SK-N-SH (cell line): ENCODE measurements around the gene FTO. TPM values are rescaled to one million over a fixed set of nuclear protein-coding genes. Genes with fewer than 3 reads are reported as not detected.

Experiments
- CTCF ChIA-PET: fragments of 300-600, 350-600 bp; formaldehyde crosslinking; extraction: SDS; loops from one replicate; lab custom pipeline; 2021; lab: Yijun Ruan, JAX
- POLR2A ChIA-PET: fragments of 350-600 bp; sonication (Branson Sonifier 250); formaldehyde crosslinking; extraction: SDS; loops from one replicate; lab custom pipeline; 2020; ENCODE audit warnings: antibody characterized with exemption, inconsistent platforms; lab: Yijun Ruan, JAX
- DNase-seq: peaks from one replicate; pipeline ENCODE4 v3.0.0; 2012
- H2AFZ ChIP-seq: fragments of 200-600 bp; sonication (generic); 2 replicates; pipeline ENCODE4 v1.8.1; 2016; ENCODE audit warnings: antibody characterized with exemption, mild to moderate bottlenecking, low read depth
- H3F3A ChIP-seq: fragments of 200-600 bp; sonication (generic); replicated peaks from 2 replicates; pipeline ENCODE3; 2016; ENCODE audit warnings: antibody characterized with exemption, mild to moderate bottlenecking; ENCODE audit not compliant: insufficient read depth
- H3K27ac ChIP-seq, 2 experiments: fragments of 200-500 bp in 1 of 2; fragments of 200-600 bp in 1 of 2; sonication (Bioruptor generic) in 1 of 2; sonication (generic), shearing (Covaris generic) in 1 of 2; 2 replicates each; pipeline versions ENCODE4 v1.5.1 to v1.6.1; 2014 to 2016; ENCODE audit warnings: low read depth in 2 of 2, inconsistent platforms in 1 of 2, low read length in 1 of 2, mild to moderate bottlenecking in 1 of 2, mixed read lengths in 1 of 2
- H3K27me3 ChIP-seq: fragments of 200-600 bp; sonication (generic), shearing (Covaris generic); 2 replicates; pipeline ENCODE4 v1.6.1; 2016; ENCODE audit warnings: mixed run types; ENCODE audit not compliant: insufficient read depth
- H3K36me3 ChIP-seq, 2 experiments: fragments of 200-500 bp in 1 of 2; fragments of 200-600 bp in 1 of 2; sonication (Bioruptor generic) in 1 of 2; sonication (generic) in 1 of 2; replicated peaks in 1 of 2; 2 replicates each; pipeline versions ENCODE3 to v1.5.1; 2014 to 2016; ENCODE audit warnings: low read length in 1 of 2, mild to moderate bottlenecking in 1 of 2; ENCODE audit not compliant: insufficient read depth in 2 of 2, control insufficient read depth in 1 of 2
- H3K4me1 ChIP-seq, 2 experiments: fragments of 200-500 bp in 1 of 2; fragments of 200-600 bp in 1 of 2; sonication (Bioruptor generic) in 1 of 2; sonication (generic), shearing (Covaris generic) in 1 of 2; 2 replicates each; pipeline versions ENCODE4 v1.5.1 to v1.6.1; 2014 to 2016; ENCODE audit warnings: low read depth in 1 of 2, low read length in 1 of 2, mixed run types in 1 of 2; ENCODE audit not compliant: insufficient read depth in 2 of 2, control insufficient read depth in 1 of 2
- H3K4me2 ChIP-seq: fragments of 200-600 bp; sonication (generic), shearing (Covaris generic); 2 replicates; pipeline ENCODE4 v1.6.1; 2017; ENCODE audit warnings: mixed run types
- H3K4me3 ChIP-seq, 2 experiments: fragments of 200-500 bp in 1 of 2; fragments of 200-600 bp in 1 of 2; sonication (Bioruptor generic) in 1 of 2; sonication (generic), shearing (Covaris generic) in 1 of 2; 2 replicates each; pipeline versions ENCODE4 v1.5.1 to v1.8.1; 2014 to 2016; ENCODE audit warnings: low read depth in 2 of 2, inconsistent platforms in 1 of 2, low read length in 1 of 2, mild to moderate bottlenecking in 1 of 2, mixed read lengths in 1 of 2, moderate library complexity in 1 of 2
- H3K79me2 ChIP-seq: fragments of 200-600 bp; sonication (generic); 2 replicates; pipeline ENCODE4 v1.8.1; 2017; ENCODE audit warnings: mild to moderate bottlenecking; ENCODE audit not compliant: insufficient read depth
- H3K9ac ChIP-seq: fragments of 200-600 bp; sonication (generic); 2 replicates; pipeline ENCODE4 v1.6.1; 2017; ENCODE audit warnings: mixed run types
- H3K9me2 ChIP-seq: fragments of 200-600 bp; sonication (generic); 2 replicates; pipeline ENCODE4 v1.6.1; 2017; ENCODE audit warnings: mixed run types
- H3K9me3 ChIP-seq: fragments of 200-600 bp; sonication (generic); 2 replicates; pipeline ENCODE4 v1.6.1; 2017; ENCODE audit warnings: mixed run types, mild to moderate bottlenecking, moderate library complexity
- H4K20me1 ChIP-seq: fragments of 200-600 bp; sonication (generic); 2 replicates; pipeline ENCODE4 v1.6.1; 2017; ENCODE audit warnings: mild to moderate bottlenecking, mixed run types; ENCODE audit not compliant: insufficient read depth
- CHD2 ChIP-seq: fragments of 150-350 bp; IDR thresholded peaks from 2 replicates; pipeline ENCODE4 v1.6.1; 2018; ENCODE audit warnings: low read length; ENCODE audit not compliant: partially characterized antibody
- ELF1 ChIP-seq: IDR thresholded peaks from 2 replicates; pipeline ENCODE4 v1.4.0; 2012
- EZH2phosphoT487 ChIP-seq: fragments of 200-600 bp; sonication (generic); IDR thresholded peaks from 2 replicates; pipeline ENCODE4 v1.6.1; 2017; ENCODE audit warnings: low read depth, mixed run types, mild to moderate bottlenecking, antibody characterized with exemption, moderate library complexity, borderline replicate concordance
- FOSL2 ChIP-seq: IDR thresholded peaks from 2 replicates; pipeline ENCODE4 v1.4.0; 2012; ENCODE audit warnings: low read depth, mild to moderate bottlenecking, moderate library complexity, borderline replicate concordance
- FOXM1 ChIP-seq: IDR thresholded peaks from 2 replicates; pipeline ENCODE4 v1.4.0; 2012; ENCODE audit warnings: low read depth, mild to moderate bottlenecking
- GABPA ChIP-seq: IDR thresholded peaks from 2 replicates; pipeline ENCODE4 v1.4.0; 2012; ENCODE audit warnings: low read depth, mild to moderate bottlenecking
- GATA2 ChIP-seq: sonication (generic); formaldehyde crosslinking; IDR thresholded peaks from 2 replicates; pipeline ENCODE4 v1.5.0; 2020; ENCODE audit warnings: mild to moderate bottlenecking, missing genetic modification reagents
- MEF2A ChIP-seq: IDR thresholded peaks from 2 replicates; pipeline ENCODE4 v1.4.0; 2012; ENCODE audit warnings: low read depth, borderline replicate concordance
- MXI1 ChIP-seq: IDR thresholded peaks from 2 replicates; pipeline ENCODE4 v1.6.1; 2012; ENCODE audit warnings: mild to moderate bottlenecking, low read depth, low read length, improper control_type of control experiment
- NRF1 ChIP-seq: IDR thresholded peaks from 2 replicates; pipeline ENCODE4 v1.6.1; 2012; ENCODE audit warnings: low read depth, mild to moderate bottlenecking, low read length
- POLR2AphosphoS5 ChIP-seq: IDR thresholded peaks from 2 replicates; pipeline ENCODE4 v1.6.1; 2012; ENCODE audit warnings: low read depth, low read length
- RFX5 ChIP-seq: IDR thresholded peaks from 2 replicates; pipeline ENCODE4 v1.6.1; 2012; ENCODE audit warnings: mild to moderate bottlenecking, improper control_type of control experiment, low read length
- SIN3A ChIP-seq: IDR thresholded peaks from 2 replicates; pipeline ENCODE4 v1.6.1; 2012; ENCODE audit warnings: low read depth, mild to moderate bottlenecking, low read length, moderate library complexity, borderline replicate concordance
- TCF12 ChIP-seq: IDR thresholded peaks from 2 replicates; pipeline ENCODE4 v1.4.0; 2012
- YY1 ChIP-seq: IDR thresholded peaks from 2 replicates; pipeline ENCODE4 v1.4.0; 2012; ENCODE audit warnings: low read depth, mild to moderate bottlenecking
- WGBS: methylation state at CpG from one replicate; pipeline ENCODE4 v1.1.6; 2017; ENCODE audit warnings: low lambda C conversion rate; 5-methylcytosine and 5-hydroxymethylcytosine counted together
- polyA plus RNA-seq, 3 experiments: library from polyadenylated mRNA; depleted of rRNA; stranded (reverse); fragments of >200 nt; gene quantifications; 2 replicates each; pipeline ENCODE4 v1.2.3, GENCODE V29; 2012
- TF ChIP-seq, protein P1 (sequence below): IDR thresholded peaks from 2 replicates; pipeline ENCODE4 v1.4.0; 2012; ENCODE audit warnings: low read depth, borderline replicate concordance
- TF ChIP-seq, protein P2 (sequence below): IDR thresholded peaks from 2 replicates; pipeline ENCODE4 v1.4.0; 2012; ENCODE audit warnings: low read depth, borderline replicate concordance
- TF ChIP-seq, protein P3 (sequence below): IDR thresholded peaks from 2 replicates; pipeline ENCODE4 v1.4.0; 2012; ENCODE audit warnings: low read depth
- TF ChIP-seq, protein P4 (sequence below): IDR thresholded peaks from 2 replicates; pipeline ENCODE4 v1.6.1; 2012; ENCODE audit warnings: mild to moderate bottlenecking, low read depth, low read length, moderate library complexity
- TF ChIP-seq, protein P5 (sequence below): fragments of 150-350 bp; IDR thresholded peaks from 2 replicates; pipeline ENCODE4 v1.6.1; 2016; ENCODE audit warnings: mild to moderate bottlenecking, low read depth, low read length

Gene FTO
- polyA plus RNA-seq, 1 of the 3 experiments (the other 2 are of a cell fraction) = 41.2 TPM

DNA sequence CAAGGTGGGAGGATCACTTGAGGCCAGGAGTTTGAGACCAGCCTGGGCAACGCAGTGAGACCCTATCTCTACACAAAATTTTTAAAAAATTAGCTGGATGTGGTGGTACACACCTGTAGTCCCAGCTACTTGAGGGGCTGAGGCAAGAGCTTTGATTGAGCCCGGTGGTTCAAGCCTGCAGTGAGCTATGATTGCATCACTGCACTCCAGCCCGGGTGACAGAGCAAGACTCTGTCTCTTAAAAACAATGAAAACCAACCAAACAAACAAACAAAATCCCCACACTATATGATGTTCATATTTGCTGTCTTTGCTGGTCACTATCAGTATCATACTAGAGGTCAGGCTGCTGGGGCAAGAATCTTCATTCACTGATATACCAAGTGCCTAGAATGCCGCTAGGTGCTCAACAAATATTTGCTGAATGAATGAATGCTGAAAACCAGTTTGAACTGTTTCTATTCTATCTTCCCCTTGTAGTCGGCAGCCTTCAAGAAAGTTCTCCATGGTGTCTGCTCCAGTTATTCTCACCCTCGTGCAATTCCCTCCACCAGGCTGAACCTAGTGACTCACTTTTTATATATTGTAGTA is 455.6 kb downstream of the FTO start:
- 64% methylated on average over 6 of the region's 6 CpGs for WGBS
- Histone ChIP-seq H3K9me2 (no peaks in the 10 kb centered on the region), H3K9me3 (no peaks in the 10 kb centered on the region), H3F3A (no peaks in the 10 kb centered on the region), H3K4me1 (no peaks in the 10 kb centered on the region), H4K20me1 (no peaks in the 10 kb centered on the region), H3K27me3 (no peaks in the 10 kb centered on the region), H3K27ac (no peak overlapping the region), H3K4me3 (no peak overlapping the region), H2AFZ (no peak overlapping the region), H3K36me3 (no peaks in the 10 kb centered on the region), H3K9ac (no peak overlapping the region), H3K79me2 (no peaks in the 10 kb centered on the region), H3K4me2 (no peak overlapping the region)
- DNase-seq = no peak
- POLR2A ChIA-PET = no interaction called here
- CTCF ChIA-PET = no interaction called here
- TF ChIP-seq, protein P1, sequence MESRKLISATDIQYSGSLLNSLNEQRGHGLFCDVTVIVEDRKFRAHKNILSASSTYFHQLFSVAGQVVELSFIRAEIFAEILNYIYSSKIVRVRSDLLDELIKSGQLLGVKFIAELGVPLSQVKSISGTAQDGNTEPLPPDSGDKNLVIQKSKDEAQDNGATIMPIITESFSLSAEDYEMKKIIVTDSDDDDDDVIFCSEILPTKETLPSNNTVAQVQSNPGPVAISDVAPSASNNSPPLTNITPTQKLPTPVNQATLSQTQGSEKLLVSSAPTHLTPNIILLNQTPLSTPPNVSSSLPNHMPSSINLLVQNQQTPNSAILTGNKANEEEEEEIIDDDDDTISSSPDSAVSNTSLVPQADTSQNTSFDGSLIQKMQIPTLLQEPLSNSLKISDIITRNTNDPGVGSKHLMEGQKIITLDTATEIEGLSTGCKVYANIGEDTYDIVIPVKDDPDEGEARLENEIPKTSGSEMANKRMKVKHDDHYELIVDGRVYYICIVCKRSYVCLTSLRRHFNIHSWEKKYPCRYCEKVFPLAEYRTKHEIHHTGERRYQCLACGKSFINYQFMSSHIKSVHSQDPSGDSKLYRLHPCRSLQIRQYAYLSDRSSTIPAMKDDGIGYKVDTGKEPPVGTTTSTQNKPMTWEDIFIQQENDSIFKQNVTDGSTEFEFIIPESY = no peak
- TF ChIP-seq GATA2 (CRISPR knock-in tag) (no peak), TCF12 (no peak), MXI1 (no peak), MEF2A (no peak), FOSL2 (no peak), POLR2AphosphoS5 (no peak), CHD2 (no peak), YY1 (no peak), ELF1 (no peak), EZH2phosphoT487 (no peak), FOXM1 (no peak), SIN3A (no peak), GABPA (no peak), NRF1 (no peak), RFX5 (no peak)
- TF ChIP-seq, protein P2, sequence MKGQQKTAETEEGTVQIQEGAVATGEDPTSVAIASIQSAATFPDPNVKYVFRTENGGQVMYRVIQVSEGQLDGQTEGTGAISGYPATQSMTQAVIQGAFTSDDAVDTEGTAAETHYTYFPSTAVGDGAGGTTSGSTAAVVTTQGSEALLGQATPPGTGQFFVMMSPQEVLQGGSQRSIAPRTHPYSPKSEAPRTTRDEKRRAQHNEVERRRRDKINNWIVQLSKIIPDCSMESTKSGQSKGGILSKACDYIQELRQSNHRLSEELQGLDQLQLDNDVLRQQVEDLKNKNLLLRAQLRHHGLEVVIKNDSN = no peak
- TF ChIP-seq, protein P3, sequence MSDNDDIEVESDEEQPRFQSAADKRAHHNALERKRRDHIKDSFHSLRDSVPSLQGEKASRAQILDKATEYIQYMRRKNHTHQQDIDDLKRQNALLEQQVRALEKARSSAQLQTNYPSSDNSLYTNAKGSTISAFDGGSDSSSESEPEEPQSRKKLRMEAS = no peak
- TF ChIP-seq, protein P4, sequence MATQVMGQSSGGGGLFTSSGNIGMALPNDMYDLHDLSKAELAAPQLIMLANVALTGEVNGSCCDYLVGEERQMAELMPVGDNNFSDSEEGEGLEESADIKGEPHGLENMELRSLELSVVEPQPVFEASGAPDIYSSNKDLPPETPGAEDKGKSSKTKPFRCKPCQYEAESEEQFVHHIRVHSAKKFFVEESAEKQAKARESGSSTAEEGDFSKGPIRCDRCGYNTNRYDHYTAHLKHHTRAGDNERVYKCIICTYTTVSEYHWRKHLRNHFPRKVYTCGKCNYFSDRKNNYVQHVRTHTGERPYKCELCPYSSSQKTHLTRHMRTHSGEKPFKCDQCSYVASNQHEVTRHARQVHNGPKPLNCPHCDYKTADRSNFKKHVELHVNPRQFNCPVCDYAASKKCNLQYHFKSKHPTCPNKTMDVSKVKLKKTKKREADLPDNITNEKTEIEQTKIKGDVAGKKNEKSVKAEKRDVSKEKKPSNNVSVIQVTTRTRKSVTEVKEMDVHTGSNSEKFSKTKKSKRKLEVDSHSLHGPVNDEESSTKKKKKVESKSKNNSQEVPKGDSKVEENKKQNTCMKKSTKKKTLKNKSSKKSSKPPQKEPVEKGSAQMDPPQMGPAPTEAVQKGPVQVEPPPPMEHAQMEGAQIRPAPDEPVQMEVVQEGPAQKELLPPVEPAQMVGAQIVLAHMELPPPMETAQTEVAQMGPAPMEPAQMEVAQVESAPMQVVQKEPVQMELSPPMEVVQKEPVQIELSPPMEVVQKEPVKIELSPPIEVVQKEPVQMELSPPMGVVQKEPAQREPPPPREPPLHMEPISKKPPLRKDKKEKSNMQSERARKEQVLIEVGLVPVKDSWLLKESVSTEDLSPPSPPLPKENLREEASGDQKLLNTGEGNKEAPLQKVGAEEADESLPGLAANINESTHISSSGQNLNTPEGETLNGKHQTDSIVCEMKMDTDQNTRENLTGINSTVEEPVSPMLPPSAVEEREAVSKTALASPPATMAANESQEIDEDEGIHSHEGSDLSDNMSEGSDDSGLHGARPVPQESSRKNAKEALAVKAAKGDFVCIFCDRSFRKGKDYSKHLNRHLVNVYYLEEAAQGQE = no peak
- TF ChIP-seq, protein P5, sequence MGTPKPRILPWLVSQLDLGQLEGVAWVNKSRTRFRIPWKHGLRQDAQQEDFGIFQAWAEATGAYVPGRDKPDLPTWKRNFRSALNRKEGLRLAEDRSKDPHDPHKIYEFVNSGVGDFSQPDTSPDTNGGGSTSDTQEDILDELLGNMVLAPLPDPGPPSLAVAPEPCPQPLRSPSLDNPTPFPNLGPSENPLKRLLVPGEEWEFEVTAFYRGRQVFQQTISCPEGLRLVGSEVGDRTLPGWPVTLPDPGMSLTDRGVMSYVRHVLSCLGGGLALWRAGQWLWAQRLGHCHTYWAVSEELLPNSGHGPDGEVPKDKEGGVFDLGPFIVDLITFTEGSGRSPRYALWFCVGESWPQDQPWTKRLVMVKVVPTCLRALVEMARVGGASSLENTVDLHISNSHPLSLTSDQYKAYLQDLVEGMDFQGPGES = no peak
